PC-3 (cell line): ENCODE data around the gene RDM1. TPM values are rescaled to one million over a fixed set of nuclear protein-coding genes. Genes with fewer than 3 reads are reported as not detected.
A peak's percentile ranks its signal among the peaks of the same experiment; 100 is the strongest.

Source experiments
- ATAC-seq: fragments of 200-7000 bp; cut with Tn5 transposase; 2 replicates; pipeline ENCODE4 v1.9.1; 2020; ENCODE audit warnings: mild to moderate bottlenecking, moderate library complexity
- BruUV-seq: library from RNA; stranded (reverse); fragments of 400-500 nt; replicated peaks from 2 replicates; lab custom pipeline; 2021; lab: Mats Ljungman, UMichigan
- CTCF ChIA-PET: fragments of 300-600 bp; sonication (Branson Sonifier 250); formaldehyde crosslinking; loops from one replicate; lab custom pipeline; 2022; ENCODE audit warnings: antibody characterized with exemption; lab: Charles Lee
- POLR2A ChIA-PET: fragments of 300-600 bp; sonication (Branson Sonifier 250); formaldehyde crosslinking; loops from one replicate; lab custom pipeline; 2022; ENCODE audit warnings: antibody characterized with exemption; ENCODE audit not compliant: unreplicated experiment; lab: Charles Lee
- DNase-seq: peaks from one replicate; pipeline ENCODE4 v3.0.0-alpha.2; 2015
- H2AFZ ChIP-seq: fragments of 300-600 bp; sonication (generic); 2 replicates; pipeline ENCODE4 v1.6.0; 2016; ENCODE audit warnings: antibody characterized with exemption, low read length
- H3F3A ChIP-seq: fragments of 300-600 bp; sonication (generic); one replicate; pipeline ENCODE4 v1.6.0; 2017; ENCODE audit warnings: antibody characterized with exemption, low read length, control low read depth, mild to moderate bottlenecking; ENCODE audit not compliant: unreplicated experiment
- H3K27ac ChIP-seq: fragments of 300-600 bp; sonication (generic); 2 replicates; pipeline ENCODE4 v1.5.1; 2016; ENCODE audit warnings: mild to moderate bottlenecking, low read length
- H3K27me3 ChIP-seq: fragments of 300-600 bp; sonication (generic); 2 replicates; pipeline ENCODE4 v1.6.1; 2016; ENCODE audit warnings: low read length, mixed read lengths
- H3K36me3 ChIP-seq: fragments of 300-600 bp; sonication (generic); 2 replicates; pipeline ENCODE4 v1.6.1; 2016; ENCODE audit warnings: low read depth, mixed run types, low read length, mixed read lengths
- H3K4me1 ChIP-seq: fragments of 300-600 bp; sonication (generic); 2 replicates; pipeline ENCODE4 v1.5.1; 2016; ENCODE audit warnings: low read length; ENCODE audit not compliant: insufficient read depth
- H3K4me2 ChIP-seq: fragments of 300-600 bp; sonication (generic); 2 replicates; pipeline ENCODE4 v1.6.0; 2016; ENCODE audit warnings: low read length
- H3K4me3 ChIP-seq: fragments of 300-600 bp; sonication (generic); 2 replicates; pipeline ENCODE4 v1.5.1; 2016; ENCODE audit warnings: mild to moderate bottlenecking, low read length, mixed read lengths
- H3K79me2 ChIP-seq: fragments of 300-600 bp; sonication (generic); 2 replicates; pipeline ENCODE4 v1.6.1; 2017; ENCODE audit warnings: low read length, mixed read lengths
- H3K9ac ChIP-seq: fragments of 300-600 bp; sonication (generic); 2 replicates; pipeline ENCODE4 v1.6.0; 2016; ENCODE audit warnings: mild to moderate bottlenecking, low read length
- H3K9me2 ChIP-seq: fragments of 300-600 bp; sonication (generic); replicated peaks from 2 replicates; pipeline ENCODE4 v1.6.1; 2016; ENCODE audit warnings: mixed run types, low read length, mixed read lengths
- H3K9me3 ChIP-seq: fragments of 300-600 bp; sonication (generic); 2 replicates; pipeline ENCODE4 v1.6.1; 2016; ENCODE audit warnings: low read length, mixed read lengths
- H4K20me1 ChIP-seq: fragments of 300-600 bp; sonication (generic); 2 replicates; pipeline ENCODE4 v1.6.1; 2016; ENCODE audit warnings: low read length, mixed read lengths
- CTCF ChIP-seq: fragments of 300-600 bp; sonication (generic); conservative IDR thresholded peaks from 2 replicates; pipeline ENCODE4 v1.5.1; 2017; ENCODE audit warnings: antibody characterized with exemption, low read depth, mild to moderate bottlenecking, low read length
- EZH2 ChIP-seq: fragments of 300-600 bp; sonication (generic); IDR thresholded peaks from one replicate; pipeline ENCODE4 v1.6.1; 2017; ENCODE audit warnings: antibody characterized with exemption, mild to moderate bottlenecking, low read length; ENCODE audit not compliant: unreplicated experiment
- EZH2phosphoT487 ChIP-seq: fragments of 300-600 bp; sonication (generic); IDR thresholded peaks from 2 replicates; pipeline ENCODE4 v1.6.1; 2018; ENCODE audit warnings: mild to moderate bottlenecking, antibody characterized with exemption, low read length, borderline replicate concordance
- intact Hi-C: fragments of 100-400 bp; cut with micrococcal nuclease; formaldehyde crosslinking; loops from 2 replicates; pipeline ENCODE4 v1.9.0; 2023
- total RNA-seq: library from RNA; depleted of rRNA; stranded (reverse); fragments of >200 nt; gene quantifications from 2 replicates; pipeline ENCODE4 v1.2.3, GENCODE V29; 2014

RDM1 gene
- total RNA-seq, 1 experiment from 2014 or later: 2.0 TPM

DNA sequence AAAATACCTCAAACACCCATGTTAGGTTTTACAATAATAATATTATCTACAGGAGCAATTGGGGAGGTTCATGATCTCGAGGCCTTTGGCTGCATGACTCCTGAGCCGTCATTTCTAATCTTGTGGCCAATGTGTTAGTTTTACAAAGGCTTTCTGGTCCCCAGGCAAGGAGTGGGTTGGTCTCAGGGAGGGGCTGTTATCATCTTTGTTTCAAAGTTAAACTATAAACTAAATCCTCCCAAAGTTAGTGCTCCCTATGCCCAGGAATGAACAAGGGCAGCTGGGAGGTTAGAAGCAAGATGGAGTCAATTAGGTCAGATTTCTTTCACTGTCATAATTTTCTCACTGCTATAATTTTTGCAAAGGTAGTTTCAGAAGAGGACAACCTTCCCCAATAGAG, 41.3 kb downstream of the RDM1 start:
- ATAC-seq: no peak
- Histone ChIP-seq H3K79me2 (no peaks in the 10 kb centered on the region), H3K27me3 (no peaks in the 10 kb centered on the region), H3F3A (no peaks in the 10 kb centered on the region), H3K4me2 (no peak overlapping the region), H3K4me3 (no peak overlapping the region), H3K9me3 (no peaks in the 10 kb centered on the region), H3K27ac (no peak overlapping the region), H4K20me1 (no peaks in the 10 kb centered on the region), H3K4me1 (no peaks in the 10 kb centered on the region), H3K36me3 (no peaks in the 10 kb centered on the region), H2AFZ (no peak overlapping the region), H3K9me2 (no peaks in the 10 kb centered on the region), H3K9ac (no peak overlapping the region)
- ChIA-PET CTCF (no interaction called here), POLR2A (no interaction called here)
- BruUV-seq: no TSS peak
- TF ChIP-seq EZH2phosphoT487 (no peak), EZH2 (no peak), CTCF (no peak)
- DNase-seq: no peak
- intact Hi-C loops: no loop called here

GRCh38 chr17:35879773-35880654, 50.6 kb downstream of the RDM1 start, which contains the start of gene CCL5:
CCL5 (minus strand) TSS chr17:35880360.
- H4K20me1 ChIP-seq: no peaks in the 10 kb centered on the region
- peak; percentile 7 for DNase-seq

More at GRCh38 chr17:35879773-35880654, 50.6 kb downstream of the RDM1 start, which contains the start of gene CCL5:
- Histone ChIP-seq H3K27ac (no peak within 1 kb of the TSS), H3K4me2 (no peak within 1 kb of the TSS), H2AFZ (no peak within 1 kb of the TSS), H3K9me2 (no peaks in the 10 kb centered on the region), H3K9ac (no peak within 1 kb of the TSS), H3K4me3 (no peak within 1 kb of the TSS), H3K36me3 (no peaks in the 10 kb centered on the region), H3K79me2 (no peaks in the 10 kb centered on the region), H3F3A (no peaks in the 10 kb centered on the region), H3K27me3 (no peaks in the 10 kb centered on the region), H3K4me1 (no peaks in the 10 kb centered on the region), H3K9me3 (no peaks in the 10 kb centered on the region)
- ChIA-PET POLR2A (no interaction called here), CTCF (no interaction called here)
- no peak for ATAC-seq
- intact Hi-C loops: no loop called here
- no TSS peak for BruUV-seq
- TF ChIP-seq EZH2 (no peak), CTCF (no peak), EZH2phosphoT487 (no peak)
